Stimulated activated CD4-positive, alpha-beta T cell treated with anti-CD3 and anti-CD28 coated beads, Interleukin-4, amount 100 ng/mL, for 4 hours (primary cell): ENCODE results near the gene PCDHGA12.
A peak's percentile ranks its signal among the peaks of the same experiment; 100 is the strongest.
"Not testable (repeated sequence)": the region's sequence is repeated elsewhere in the genome, so short reads cannot be mapped to it uniquely, and the experiment has no call there.

Experiments used
- DNase-seq, 2 experiments: peaks; one replicate each; pipeline ENCODE4 v3.0.0-alpha.2; 2020

PCDHGA12 gene

DNA sequence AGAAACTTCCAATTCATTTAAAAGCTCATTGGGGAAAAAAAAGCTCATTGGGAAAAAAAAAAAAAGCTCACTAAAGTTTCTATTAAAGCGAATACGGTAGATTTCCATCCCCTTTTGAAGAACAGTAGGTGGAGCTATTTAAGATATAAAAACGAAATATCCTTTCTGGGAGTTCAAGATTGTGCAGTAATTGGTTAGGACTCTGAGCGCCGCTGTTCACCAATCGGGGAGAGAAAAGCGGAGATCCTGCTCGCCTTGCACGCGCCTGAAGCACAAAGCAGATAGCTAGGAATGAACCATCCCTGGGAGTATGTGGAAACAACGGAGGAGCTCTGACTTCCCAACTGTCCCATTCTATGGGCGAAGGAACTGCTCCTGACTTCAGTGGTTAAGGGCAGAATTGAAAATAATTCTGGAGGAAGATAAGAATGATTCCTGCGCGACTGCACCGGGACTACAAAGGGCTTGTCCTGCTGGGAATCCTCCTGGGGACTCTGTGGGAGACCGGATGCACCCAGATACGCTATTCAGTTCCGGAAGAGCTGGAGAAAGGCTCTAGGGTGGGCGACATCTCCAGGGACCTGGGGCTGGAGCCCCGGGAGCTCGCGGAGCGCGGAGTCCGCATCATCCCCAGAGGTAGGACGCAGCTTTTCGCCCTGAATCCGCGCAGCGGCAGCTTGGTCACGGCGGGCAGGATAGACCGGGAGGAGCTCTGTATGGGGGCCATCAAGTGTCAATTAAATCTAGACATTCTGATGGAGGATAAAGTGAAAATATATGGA, at the start of gene PCDHGA12:
Gene PCDHGA12 (plus strand): TSS at position 176 of the 782 bp plus-strand sequence. CDS start 253 bp downstream, at position 429.
- DNase-seq, result peak in 1 of 2 experiments; percentile 23

DNA sequence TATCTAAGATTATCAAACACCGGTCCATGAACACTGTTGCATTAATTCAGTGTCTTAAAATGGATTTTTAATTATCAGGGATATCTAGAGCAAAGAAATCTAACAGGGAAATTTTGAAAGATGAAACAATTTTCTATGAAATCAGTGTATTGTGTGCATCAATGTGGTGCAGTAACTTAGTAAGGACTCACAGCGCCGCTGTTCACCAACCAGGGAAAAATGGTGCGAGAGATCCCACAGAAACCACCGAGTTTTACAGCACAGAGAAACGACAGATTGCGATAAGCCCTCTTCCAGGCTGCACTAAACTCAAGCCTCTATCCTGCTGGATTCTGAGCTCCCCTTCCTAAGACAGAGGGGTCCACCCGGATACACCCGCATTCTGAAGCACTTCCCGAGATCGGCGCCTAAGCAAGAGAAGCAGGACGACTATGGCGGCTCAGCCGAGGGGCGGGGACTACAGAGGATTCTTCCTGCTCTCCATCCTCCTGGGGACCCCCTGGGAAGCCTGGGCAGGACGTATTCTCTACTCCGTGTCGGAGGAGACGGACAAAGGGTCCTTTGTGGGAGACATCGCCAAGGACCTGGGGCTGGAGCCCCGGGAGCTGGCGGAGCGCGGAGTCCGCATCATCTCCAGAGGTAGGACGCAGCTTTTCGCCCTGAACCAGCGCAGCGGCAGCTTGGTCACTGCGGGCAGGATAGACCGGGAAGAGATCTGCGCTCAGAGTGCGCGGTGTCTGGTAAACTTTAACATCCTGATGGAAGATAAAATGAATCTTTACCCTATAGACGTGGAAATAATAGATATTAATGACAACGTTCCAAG, 47.6 kb upstream of the PCDHGA12 start, which contains the start of gene PCDHGA7:
Gene PCDHGA7 (plus strand): TSS at position 274 of the 826 bp plus-strand sequence. CDS start 158 bp downstream, at position 432.
- no peak for DNase-seq

DNA sequence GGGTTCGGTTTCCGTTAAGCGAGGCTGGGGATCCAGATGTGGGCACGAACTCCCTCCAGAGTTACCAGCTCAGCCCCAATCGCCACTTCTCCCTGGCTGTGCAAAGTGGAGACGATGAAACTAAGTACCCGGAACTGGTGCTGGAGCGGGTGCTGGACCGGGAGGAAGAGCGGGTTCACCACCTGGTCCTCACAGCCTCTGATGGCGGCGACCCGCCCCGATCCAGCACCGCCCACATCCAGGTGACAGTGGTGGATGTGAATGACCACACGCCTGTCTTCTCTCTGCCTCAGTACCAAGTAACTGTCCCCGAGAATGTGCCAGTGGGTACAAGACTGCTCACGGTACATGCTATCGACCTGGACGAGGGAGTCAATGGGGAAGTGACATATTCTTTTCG, 47.0 kb upstream of the PCDHGA12 start:
- DNase-seq, result no peak

DNA sequence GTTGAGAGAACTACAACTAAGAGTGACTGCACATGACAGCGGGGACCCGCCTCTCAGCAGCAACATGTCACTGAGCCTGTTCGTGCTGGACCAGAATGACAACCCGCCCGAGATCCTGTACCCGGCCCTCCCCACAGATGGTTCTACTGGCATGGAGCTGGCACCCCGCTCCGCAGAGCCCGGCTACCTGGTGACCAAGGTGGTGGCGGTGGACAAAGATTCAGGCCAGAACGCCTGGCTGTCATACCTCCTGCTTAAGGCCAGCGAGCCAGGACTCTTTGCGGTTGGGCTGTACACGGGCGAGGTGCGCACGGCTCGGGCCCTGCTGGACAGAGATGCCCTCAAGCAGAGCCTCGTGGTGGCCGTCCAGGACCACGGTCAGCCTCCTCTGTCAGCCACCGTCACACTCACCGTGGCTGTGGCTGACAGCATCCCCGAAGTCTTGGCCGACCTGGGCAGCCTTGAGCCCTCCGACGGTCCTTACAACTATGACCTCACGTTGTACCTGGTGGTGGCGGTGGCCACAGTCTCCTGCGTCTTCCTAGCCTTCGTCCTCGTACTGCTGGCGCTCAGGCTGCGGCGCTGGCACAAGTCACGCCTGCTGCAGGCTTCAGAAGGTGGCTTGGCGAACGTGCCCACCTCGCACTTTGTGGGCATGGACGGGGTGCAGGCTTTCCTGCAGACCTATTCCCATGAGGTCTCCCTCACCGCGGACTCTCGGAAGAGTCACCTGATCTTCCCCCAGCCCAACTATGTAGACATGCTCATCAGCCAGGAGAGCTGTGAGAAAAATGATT, 45.6 kb upstream of the PCDHGA12 start:
- DNase-seq, result no peak

DNA sequence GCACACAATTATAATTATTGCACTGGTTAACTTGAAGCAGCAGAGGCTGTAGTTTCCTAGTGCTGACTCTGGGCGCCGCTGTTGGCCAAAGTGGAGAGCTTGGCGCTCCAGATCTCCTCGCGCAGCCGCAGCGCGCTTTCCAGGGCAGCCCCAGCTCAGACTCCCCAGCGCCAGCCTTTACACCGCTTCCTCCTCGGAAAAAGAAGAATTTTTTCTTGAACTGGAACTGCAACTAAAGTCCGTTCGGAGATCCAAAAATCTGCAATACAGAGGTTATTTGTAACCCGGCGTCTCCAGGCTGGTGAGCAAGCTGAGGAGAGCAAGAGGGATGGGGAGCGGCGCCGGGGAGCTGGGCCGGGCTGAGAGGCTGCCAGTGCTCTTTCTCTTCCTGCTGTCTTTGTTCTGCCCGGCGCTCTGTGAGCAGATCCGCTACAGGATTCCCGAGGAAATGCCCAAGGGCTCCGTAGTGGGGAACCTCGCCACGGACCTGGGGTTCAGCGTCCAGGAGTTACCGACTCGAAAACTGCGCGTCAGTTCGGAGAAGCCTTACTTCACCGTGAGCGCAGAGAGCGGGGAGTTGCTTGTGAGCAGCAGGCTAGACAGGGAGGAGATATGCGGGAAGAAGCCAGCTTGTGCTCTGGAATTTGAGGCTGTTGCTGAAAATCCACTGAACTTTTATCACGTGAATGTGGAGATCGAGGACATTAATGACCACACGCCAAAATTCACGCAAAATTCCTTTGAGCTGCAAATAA, 42.6 kb upstream of the PCDHGA12 start, which contains the start of gene PCDHGB4:
Gene PCDHGB4 (plus strand): TSS at position 142 of the 755 bp plus-strand sequence. CDS start 187 bp downstream, at position 329.
- peak in 1 of 2 experiments; percentile 16 for DNase-seq

DNA sequence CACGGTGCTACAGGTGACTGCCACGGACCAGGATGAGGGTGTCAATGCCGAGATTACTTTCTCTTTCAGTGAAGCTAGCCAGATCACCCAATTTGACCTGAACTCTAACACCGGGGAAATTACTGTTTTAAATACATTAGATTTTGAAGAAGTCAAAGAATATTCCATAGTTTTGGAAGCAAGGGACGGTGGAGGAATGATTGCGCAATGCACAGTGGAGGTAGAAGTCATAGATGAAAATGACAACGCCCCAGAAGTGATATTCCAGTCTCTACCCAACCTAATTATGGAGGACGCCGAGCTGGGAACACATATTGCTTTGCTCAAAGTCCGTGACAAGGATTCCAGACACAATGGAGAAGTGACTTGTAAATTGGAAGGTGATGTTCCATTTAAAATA, 41.6 kb upstream of the PCDHGA12 start:
- no peak for DNase-seq

DNA sequence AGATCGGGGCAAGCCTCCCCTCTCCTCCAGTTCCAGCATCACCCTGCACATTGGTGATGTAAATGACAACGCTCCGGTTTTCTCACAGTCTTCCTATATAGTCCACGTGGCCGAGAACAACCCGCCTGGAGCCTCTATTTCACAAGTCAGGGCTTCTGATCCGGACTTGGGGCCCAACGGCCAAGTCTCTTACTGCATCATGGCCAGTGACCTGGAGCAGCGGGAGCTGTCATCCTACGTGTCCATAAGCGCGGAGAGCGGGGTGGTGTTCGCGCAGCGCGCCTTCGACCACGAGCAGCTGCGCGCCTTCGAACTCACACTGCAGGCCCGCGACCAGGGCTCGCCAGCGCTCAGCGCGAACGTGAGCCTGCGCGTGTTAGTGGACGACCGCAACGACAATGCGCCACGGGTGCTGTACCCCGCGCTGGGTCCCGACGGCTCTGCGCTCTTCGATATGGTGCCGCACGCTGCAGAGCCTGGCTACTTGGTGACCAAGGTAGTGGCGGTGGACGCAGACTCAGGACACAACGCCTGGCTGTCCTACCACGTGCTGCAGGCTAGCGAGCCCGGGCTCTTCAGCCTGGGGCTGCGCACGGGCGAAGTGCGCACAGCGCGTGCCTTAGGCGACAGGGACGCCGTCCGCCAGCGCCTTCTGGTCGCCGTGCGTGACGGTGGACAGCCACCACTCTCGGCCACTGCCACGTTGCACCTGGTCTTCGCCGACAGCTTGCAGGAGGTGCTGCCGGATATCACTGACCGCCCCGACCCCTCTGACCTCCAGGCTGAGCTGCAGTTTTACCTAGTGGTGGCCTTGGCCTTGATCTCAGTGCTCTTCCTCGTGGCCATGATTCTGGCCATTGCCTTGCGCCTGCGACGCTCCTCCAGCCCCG, 40.9 kb upstream of the PCDHGA12 start:
- DNase-seq, result no peak

DNA sequence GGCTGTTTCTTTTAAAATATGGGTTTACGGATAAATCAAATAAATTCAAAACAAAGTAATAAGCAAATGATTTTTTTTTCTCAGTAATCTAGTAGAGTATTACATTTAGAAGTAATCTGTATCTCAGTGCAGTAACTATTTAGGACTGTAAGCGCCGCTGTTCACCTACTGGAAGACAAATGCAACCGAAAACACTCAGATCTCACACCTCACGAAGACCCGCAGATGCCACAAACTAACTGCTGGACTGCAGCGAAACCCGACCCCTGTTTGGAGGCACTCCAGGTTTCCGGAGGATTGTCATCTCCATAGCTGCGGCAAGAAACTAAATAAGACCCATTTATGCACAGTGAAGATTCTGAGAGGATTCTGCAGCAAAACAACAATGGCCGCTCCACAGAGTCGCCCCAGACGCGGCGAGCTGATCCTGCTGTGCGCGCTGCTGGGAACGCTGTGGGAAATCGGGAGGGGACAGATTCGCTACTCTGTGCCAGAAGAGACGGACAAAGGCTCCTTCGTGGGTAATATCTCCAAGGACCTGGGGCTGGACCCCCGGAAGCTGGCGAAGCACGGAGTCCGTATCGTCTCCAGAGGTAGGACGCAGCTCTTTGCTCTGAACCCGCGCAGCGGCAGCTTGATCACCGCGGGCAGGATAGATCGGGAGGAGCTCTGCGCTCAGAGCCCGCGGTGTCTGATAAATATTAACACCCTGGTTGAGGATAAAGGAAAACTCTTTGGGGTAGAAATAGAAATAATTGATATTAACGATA, 37.7 kb upstream of the PCDHGA12 start, which contains the start of gene PCDHGA8:
Gene PCDHGA8 (plus strand): TSS at position 205 of the 770 bp plus-strand sequence. CDS start 181 bp downstream, at position 386.
- no peak for DNase-seq

DNA sequence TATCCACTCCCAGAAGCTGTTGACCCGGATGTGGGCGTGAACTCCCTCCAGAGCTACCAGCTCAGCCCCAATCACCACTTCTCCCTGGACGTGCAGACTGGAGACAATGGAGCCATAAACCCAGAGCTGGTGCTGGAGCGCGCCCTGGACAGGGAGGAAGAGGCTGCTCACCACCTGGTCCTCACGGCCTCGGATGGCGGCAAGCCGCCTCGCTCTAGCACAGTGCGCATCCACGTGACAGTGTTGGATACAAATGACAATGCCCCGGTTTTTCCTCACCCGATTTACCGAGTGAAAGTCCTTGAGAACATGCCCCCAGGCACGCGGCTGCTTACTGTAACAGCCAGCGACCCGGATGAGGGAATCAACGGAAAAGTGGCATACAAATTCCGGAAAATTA, 37.0 kb upstream of the PCDHGA12 start:
- no peak for DNase-seq

DNA sequence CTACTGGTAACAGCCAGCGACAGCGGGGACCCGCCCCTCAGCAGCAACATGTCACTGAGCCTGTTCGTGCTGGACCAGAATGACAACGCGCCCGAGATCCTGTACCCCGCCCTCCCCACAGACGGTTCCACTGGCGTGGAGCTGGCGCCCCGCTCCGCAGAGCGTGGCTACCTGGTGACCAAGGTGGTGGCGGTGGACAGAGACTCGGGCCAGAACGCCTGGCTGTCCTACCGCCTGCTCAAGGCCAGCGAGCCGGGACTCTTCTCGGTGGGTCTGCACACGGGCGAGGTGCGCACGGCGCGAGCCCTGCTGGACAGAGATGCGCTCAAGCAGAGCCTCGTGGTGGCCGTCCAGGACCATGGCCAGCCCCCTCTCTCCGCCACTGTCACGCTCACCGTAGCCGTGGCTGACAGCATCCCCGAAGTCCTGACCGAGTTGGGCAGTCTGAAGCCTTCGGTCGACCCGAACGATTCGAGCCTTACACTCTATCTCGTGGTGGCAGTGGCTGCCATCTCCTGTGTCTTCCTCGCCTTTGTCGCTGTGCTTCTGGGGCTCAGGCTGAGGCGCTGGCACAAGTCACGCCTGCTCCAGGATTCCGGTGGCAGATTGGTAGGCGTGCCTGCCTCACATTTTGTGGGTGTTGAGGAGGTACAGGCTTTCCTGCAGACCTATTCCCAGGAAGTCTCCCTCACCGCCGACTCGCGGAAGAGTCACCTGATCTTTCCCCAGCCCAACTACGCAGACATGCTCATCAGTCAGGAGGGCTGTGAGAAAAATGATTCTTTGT, 35.7 kb upstream of the PCDHGA12 start:
- DNase-seq, result not testable (repeated sequence)

DNA sequence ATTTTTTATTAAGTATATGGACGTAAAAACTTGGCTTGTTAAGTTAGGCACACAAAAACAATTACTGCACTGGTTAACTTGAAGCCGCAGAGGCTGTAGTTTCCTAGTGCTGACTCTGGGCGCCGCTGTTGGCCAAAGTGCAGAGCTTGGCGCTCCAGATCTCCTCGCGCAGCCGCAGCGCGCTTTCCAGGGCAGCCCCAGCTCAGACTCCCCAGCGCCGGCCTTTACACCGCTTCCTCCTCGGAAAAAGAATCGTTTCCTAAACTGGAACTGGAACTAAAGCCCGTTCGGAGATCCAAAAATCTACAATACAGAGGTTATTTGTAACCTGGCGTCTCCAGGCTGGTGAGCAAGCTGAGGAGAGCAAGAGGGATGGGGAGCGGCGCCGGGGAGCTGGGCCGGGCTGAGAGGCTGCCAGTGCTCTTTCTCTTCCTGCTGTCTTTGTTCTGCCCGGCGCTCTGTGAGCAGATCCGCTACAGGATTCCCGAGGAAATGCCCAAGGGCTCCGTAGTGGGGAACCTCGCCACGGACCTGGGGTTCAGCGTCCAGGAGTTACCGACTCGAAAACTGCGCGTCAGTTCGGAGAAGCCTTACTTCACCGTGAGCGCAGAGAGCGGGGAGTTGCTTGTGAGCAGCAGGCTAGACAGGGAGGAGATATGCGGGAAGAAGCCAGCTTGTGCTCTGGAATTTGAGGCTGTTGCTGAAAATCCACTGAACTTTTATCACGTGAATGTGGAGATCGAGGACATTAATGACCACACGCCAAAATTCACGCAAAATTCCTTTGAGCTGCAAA, 32.4 kb upstream of the PCDHGA12 start, which contains the start of gene PCDHGB5:
Gene PCDHGB5 (plus strand): TSS at position 192 of the 796 bp plus-strand sequence. CDS start 181 bp downstream, at position 373.
- peak in 1 of 2 experiments; percentile 34 for DNase-seq

DNA sequence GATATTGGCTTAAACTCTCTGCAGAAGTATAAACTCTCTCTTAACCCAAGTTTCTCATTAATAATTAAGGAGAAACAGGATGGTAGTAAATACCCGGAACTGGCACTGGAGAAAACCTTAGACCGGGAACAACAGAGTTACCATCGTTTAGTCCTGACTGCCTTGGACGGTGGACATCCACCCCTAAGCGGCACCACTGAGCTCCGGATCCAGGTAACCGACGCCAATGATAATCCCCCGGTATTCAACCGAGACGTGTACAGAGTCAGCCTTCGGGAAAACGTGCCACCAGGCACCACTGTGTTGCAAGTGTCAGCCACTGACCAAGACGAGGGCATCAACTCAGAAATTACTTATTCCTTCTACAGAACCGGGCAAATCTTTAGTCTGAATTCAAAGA, 31.7 kb upstream of the PCDHGA12 start:
- DNase-seq, result no peak

DNA sequence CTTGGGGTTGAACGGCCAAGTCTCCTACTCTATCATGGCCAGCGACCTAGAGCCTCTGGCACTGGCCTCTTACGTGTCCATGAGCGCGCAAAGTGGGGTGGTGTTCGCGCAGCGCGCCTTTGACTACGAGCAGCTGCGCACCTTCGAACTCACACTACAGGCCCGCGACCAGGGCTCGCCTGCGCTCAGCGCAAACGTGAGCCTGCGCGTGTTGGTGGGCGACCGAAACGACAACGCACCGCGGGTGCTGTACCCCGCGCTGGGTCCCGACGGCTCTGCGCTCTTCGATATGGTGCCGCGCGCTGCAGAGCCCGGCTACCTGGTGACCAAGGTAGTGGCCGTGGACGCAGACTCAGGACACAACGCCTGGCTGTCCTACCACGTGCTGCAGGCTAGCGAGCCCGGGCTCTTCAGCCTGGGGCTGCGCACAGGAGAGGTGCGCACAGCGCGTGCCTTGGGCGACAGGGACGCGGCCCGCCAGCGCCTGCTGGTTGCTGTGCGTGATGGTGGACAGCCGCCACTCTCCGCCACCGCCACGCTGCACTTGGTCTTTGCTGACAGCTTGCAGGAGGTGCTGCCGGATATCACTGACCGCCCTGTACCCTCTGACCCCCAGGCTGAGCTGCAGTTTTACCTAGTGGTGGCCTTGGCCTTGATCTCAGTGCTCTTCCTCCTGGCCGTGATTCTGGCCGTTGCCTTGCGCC, 30.6 kb upstream of the PCDHGA12 start:
- no peak for DNase-seq

DNA sequence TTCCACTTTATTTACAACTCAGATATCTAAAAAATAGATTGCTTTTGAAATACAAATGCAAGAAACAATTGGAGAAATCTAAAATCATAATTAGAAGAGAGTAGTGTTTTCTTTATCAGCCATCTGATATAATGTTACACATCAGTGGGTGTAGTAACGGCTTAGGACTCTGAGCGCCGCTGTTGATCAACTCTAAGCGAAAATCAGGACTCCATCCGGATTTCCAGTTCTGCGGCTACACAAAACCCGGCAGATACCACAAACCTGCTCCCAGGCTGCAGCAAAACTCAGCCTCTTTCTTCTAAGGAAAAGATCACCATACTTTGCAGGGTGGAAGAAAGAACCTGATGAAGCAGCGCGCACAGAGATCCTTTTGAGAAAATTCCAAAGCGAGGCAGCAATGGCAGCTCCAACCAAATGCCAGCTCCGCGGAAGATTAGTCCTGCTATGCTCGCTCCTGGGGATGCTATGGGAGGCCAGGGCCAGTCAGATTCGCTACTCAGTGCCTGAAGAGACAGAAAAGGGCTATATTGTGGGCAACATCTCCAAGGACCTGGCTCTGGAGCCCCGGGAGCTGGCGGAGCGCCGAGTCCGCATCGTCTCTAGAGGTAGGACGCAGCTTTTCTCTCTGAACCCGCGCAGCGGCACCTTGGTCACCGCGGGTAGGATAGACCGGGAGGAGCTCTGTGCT, 27.6 kb upstream of the PCDHGA12 start, which contains the start of gene PCDHGA9:
Gene PCDHGA9 (plus strand): TSS at position 226 of the 691 bp plus-strand sequence. CDS start 175 bp downstream, at position 401.
- DNase-seq, result no peak

DNA sequence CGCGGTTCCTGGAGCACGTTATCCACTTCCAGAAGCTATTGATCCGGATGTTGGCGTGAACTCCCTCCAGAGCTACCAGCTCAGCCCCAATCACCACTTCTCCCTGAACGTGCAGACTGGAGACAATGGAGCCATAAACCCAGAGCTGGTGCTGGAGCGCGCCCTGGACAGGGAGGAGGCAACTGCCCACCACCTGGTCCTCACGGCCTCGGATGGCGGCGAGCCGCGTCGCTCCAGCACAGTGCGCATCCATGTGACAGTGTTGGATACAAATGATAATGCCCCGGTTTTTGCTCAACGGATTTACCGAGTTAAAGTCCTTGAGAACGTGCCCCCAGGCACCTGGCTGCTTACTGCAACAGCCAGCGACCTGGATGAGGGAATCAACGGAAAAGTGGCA, 26.9 kb upstream of the PCDHGA12 start:
- no peak for DNase-seq

DNA sequence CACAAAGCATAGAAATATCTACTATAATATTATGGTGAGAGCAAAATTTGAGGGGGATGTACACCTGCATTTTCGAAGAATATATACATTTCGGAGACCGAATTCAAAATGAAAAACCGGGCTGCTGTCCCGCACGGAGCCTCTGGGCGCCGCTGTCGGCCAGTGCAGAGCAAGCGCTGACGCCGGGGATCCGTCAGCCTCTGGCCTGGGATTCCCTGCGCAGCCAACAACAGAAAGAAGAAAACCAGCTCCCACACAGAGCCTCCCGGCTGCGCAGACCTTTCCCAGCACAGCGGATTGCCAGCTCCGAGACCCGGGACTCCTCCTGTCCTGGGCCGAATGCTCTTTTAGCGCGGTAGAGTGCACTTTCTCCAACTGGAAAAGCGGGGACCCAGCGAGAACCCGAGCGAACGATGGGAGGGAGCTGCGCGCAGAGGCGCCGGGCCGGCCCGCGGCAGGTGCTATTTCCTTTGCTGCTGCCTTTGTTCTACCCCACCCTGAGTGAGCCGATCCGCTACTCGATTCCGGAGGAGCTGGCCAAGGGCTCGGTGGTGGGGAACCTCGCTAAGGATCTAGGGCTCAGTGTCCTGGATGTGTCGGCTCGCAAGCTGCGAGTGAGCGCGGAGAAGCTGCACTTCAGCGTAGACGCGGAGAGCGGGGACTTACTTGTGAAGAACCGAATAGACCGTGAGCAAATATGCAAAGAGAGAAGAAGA, 22.4 kb upstream of the PCDHGA12 start, which contains the start of gene PCDHGB6:
Gene PCDHGB6 (plus strand): TSS at position 232 of the 716 bp plus-strand sequence. CDS start 182 bp downstream, at position 414.
- peak; percentile 18 to 38 for DNase-seq
